SKM-1 (cell line): Measurements from ENCODE around the gene SYT15.
"Not testable (repeated sequence)": the region's sequence is repeated elsewhere in the genome, so short reads cannot be mapped to it uniquely, and the experiment has no call there.

ENCODE experiments used
- DNase-seq: peaks from one replicate; lab custom pipeline; 2025; ENCODE audit not compliant: unreplicated experiment; lab: John Stamatoyannopoulos, UW

SYT15 gene

DNA sequence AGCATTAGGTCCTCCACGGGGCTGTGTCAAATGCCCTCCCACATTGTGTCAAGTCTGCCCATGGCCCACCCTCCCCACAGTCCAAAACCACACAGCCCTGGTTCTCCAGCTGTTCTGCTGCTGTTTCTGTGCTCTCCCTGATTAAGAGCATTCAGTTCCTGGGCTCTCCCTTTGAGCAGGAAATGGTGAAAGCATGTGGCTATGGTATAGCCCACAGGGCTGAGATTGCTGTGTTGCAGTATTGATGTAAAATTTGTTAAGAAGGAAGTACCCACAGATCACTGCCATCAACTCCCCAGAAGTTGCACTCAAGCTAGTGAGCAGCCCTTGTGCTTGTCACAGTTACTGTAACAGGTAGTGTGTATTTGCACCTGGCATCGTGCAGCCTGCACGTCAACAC, 9.3 kb downstream of the SYT15 start:
- DNase-seq: not testable (repeated sequence)

DNA sequence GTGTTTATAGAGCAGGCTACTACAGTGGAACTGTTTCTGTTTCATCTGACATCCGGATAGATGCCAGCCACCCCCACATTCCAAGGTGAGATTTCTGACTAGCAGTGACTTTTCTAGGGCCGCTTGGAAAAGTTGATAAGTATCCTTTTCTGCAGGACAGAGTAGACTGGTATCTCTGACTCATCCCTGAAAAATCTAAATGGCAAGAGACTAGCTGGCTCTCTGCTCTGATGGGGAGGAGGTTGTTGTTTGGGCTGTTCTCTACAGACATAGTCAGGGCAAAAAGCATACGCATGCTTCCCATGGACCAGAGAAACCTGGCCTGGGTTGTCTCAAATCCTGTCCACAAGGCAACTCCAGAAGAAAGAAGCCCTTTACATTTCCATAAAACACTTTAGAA, 10.7 kb downstream of the SYT15 start:
- DNase-seq: not testable (repeated sequence)

GRCh38 chr10:46591053-46591452, 12.1 kb downstream of the SYT15 start:
- DNase-seq: not testable (repeated sequence)

DNA sequence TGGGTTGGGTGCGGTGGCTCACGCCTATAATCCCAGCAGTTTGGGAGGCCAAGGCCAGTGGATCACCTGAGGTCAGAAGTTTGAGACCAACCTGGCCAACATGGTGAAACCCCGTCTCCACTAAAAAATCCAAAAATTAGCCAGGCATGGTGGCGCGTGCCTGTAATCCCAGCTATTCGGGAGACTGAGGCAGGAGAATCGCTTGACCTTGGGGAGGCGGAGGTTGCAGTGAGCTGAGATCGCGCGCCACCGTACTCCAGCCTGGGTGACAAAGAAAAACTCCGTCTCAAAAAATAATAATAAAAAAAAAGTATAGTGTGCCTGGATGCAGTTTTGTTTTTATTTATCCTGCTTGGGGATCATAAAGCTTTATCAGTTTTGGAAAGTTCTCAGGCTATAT, 14.4 kb downstream of the SYT15 start:
- not testable (repeated sequence) for DNase-seq

DNA sequence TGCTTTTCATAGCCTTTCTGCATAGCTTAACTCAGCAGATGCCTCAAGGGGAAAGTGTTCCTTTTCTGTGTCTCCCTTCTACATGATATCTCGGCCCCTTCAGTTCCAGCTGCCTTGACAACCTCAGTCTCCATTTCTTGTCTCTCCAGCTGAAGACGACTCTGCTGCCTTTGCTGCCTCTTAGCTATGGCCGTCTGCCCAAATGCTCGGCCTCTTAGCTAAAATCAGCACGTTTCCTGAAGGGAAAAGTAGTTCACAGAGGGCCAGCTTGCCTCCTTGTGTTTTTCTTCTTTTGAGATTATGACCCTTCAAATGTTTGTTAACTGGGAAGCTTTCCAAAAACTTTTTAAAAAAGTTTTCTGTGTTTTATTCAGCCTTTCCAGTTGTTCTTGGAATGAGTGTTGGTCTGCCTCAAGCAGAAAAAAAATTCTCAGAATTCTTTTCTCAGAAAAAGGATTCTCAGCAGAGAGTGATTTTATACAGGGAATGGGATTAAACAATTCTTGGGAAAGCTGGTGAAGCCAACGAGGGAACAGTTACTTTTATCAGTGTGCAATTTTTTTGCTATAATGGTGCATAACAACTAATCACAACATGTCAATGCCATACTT, 15.6 kb downstream of the SYT15 start:
- not testable (repeated sequence) for DNase-seq

GRCh38 chr10:46596570-46596969, 17.6 kb downstream of the SYT15 start:
- DNase-seq: not testable (repeated sequence)

GRCh38 chr10:46597616-46598246, 18.8 kb downstream of the SYT15 start:
- DNase-seq: not testable (repeated sequence)

DNA sequence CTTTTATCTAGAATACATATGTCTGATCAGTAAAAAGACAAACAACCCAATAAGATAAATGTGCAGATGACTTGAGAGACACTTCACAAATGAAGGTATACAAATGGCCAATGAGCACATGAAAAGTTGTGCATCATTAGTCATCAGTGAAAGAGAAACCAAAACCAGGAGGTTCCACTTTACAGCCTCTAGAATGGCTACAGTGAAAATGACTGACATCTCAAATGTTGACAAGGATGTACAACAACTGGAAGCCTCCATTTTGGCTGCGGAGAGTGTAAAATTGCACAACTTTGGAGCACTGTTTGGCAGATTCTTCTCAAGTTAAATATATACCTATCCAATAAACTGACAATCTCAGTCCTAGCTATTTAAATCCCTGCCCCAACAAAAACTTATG, 21.6 kb downstream of the SYT15 start:
- not testable (repeated sequence) for DNase-seq

GRCh38 chr10:46615540-46615939, 36.6 kb downstream of the SYT15 start:
- not testable (repeated sequence) for DNase-seq

DNA sequence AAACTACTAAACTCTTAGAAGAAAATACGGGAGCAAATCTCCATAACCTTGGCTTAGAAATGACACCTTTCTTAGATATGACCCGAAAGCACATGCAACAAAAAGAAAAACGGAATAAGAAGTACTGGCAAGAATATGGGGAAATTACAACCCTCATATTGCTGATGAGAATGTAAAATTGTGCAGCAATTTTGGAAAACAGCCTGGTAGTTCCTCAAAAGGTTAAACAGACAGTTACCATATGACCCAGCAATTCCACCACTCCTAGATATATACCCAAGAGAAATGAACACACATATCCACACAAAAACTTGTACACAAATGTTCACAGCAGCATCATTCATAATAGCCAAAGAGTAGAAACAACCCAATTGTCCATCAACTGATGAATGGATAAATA, 37.3 kb downstream of the SYT15 start:
- DNase-seq: not testable (repeated sequence)

DNA sequence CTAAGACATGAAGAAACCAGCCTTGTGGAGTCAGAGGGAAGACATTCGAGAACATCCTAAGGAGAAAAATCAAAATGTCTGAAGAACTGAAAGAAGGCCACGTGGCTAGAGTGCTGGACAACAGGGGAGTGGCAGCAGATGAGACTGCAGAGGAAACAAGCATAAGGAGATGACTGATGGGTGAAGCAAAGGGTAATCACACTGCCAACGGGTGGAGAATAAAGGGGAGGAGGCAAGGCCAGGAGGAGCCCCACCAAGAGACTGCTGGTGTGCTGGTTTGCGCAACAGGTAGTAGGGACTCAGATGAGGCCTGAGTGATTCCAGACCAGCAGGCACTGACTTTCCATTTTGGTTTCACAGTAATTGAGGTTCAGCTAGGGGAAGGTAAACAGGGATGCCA, 38.2 kb downstream of the SYT15 start:
- not testable (repeated sequence) for DNase-seq

- DNase-seq: not testable (repeated sequence)
These were observed 39.0 kb downstream of the SYT15 start for GRCh38 chr10:46617913-46618312.

DNA sequence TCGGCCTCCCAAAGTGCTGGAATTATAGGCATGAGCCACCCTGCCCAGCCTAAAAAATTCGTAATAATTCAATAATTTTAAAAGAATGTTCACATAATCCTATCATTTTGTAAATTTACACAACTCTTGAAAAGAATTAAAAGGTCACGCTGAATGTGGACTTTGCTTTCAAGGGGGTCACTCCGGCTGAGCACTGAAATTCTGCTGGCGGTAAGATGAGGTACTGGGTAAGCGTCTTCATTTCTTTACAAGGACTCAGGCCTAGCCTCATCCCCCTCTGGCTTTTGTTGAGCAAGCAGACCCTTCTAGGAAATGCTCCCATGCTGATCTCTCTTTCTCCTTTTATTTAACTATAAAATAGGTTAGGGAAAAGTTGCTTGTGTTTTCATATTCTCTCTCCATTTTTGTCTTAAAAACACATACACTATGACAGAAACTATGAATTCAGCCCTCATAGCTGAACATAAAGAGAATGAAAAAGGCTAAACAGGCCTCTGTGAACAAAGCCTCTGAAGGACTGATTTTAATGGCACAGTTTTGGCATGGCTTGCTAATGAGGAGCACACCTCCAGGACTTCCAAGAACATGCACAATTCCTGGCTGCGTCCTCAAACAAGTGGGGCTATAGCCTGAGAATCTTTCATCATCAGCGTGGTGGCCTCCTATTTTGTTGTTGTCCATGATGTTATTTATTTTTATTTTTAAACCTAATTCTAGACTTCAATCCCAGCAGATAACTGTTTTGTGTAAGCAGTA, 45.1 kb downstream of the SYT15 start:
- DNase-seq: not testable (repeated sequence)

DNA sequence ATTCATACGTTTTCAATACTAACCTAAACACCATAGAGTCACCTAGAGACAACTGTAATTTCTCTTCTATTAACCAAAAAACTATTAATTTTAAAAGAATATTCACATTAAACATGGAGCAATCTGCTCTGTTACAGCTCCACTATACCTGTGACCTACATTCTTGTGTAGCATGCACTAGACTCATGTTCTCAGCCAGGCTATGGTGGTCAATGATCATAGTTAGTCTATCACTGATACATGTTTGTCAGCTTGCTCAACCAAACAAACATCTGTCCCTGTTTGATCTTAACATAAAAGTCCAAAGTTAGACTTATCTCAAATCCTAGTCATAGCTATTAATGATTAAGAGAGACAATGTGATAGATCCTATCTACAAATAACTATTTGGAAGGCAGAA, 50.9 kb downstream of the SYT15 start:
- DNase-seq: not testable (repeated sequence)

- DNase-seq: not testable (repeated sequence)
These were observed 51.9 kb downstream of the SYT15 start for GRCh38 chr10:46630816-46631215.

- DNase-seq: not testable (repeated sequence)
These were observed 52.8 kb downstream of the SYT15 start for GRCh38 chr10:46631683-46632082.

DNA sequence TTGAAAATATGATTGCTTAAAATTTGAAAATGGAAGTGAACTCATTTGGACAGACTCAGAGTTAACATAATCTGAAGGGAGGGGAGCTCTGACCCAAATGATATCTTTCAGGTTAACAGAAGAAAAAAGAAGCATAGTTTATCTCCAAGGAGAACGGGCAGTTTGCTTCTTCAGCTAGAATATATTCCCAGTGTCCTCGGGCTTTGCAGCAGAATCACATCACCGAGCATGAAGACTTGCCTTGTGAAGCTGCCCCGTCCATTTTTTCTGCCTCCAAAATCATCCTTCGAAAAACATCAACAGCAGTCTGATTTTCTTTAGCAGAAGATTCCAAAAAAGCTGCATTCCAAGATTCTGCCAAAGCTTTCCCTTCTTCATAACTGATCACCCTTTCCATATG, 55.8 kb downstream of the SYT15 start:
- DNase-seq: not testable (repeated sequence)

DNA sequence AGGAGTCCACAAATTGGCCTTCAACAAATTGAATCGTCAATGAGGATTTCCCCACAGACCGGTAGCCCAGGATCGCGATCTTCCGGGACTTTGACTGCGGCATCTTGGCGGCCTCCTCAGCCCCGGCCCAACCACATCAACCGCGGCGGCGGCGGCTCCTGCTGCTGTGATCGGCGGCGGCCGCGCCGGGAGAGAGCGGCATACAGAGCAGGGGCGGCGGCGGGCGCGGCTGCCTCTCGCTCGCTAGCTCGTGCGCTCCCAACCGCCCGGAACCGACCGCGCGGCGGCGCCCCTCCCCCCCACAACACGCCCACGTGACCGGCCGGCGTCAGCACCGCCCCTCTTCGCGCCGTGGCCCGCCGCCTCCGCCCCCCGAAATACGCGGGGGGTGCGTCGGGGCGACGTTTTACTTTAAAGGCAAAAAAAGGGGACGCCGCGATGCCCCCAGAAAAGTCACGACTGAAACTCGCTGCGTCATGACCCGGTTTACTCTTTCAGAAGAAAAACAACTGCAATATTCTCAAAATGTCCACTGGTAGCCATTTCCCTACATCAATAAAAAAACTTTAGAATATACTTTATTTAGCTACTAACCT, 56.5 kb downstream of the SYT15 start:
- DNase-seq: not testable (repeated sequence)

DNA sequence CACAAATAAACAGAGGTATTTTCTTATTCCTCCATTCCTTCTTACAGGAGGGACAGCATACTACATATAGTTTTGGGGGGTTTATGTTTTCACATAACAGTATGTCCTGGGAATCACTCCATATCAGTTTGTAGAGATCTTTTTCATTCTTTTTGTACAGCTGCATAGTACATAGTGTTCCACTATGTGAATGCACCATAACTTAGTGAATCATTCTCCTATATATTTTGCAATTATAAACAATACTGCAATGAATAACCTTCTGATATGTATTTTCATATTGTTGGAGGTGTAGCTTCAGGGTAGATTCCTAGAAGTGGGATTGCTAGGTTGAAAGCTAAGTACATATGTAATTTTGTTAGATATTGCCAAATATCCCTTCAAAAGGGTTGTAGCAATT, 61.1 kb downstream of the SYT15 start:
- not testable (repeated sequence) for DNase-seq
